ENCODE measurements around the gene FCHO1.
A peak's percentile ranks its signal among the peaks of the same experiment; 100 is the strongest.
"Not testable (repeated sequence)": the region's sequence is repeated elsewhere in the genome, so short reads cannot be mapped to it uniquely, and the experiment has no call there.

Gene FCHO1

DNA sequence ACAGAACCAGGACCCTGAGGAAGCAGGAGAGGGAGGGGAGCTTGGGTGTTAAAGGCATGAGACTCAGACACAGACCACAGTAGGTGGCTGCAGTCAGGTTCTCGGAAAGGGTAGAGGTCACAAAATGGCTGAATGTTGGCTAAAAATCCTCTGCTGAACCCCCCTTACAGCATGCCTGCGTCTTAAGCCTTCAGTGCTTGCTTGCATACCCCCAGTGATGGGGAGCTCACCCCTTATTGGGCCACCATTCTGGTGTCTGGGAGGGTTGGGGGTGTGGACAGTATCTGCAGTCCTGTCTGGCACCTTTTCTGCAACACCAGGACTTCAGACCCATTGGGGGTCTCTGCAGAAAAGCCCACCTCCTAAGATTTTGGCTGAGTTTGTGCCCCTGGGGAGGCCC lies 29.5 kb downstream of the FCHO1 start:
- H3K27ac ChIP-seq: no peak overlapping the region
- no peak for DNase-seq (ENCODE audit: low spot score)
- CTCF ChIA-PET: no interaction called here
- POLR2A ChIA-PET (ENCODE audit: low non-redundant PET): interaction anchor here (0.7 kb wide), 1 partner anchor 14 kb away, joined by 3 read pairs; no protein-coding TSS in a partner anchor
- TF ChIP-seq, protein P1, sequence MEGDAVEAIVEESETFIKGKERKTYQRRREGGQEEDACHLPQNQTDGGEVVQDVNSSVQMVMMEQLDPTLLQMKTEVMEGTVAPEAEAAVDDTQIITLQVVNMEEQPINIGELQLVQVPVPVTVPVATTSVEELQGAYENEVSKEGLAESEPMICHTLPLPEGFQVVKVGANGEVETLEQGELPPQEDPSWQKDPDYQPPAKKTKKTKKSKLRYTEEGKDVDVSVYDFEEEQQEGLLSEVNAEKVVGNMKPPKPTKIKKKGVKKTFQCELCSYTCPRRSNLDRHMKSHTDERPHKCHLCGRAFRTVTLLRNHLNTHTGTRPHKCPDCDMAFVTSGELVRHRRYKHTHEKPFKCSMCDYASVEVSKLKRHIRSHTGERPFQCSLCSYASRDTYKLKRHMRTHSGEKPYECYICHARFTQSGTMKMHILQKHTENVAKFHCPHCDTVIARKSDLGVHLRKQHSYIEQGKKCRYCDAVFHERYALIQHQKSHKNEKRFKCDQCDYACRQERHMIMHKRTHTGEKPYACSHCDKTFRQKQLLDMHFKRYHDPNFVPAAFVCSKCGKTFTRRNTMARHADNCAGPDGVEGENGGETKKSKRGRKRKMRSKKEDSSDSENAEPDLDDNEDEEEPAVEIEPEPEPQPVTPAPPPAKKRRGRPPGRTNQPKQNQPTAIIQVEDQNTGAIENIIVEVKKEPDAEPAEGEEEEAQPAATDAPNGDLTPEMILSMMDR (conservative IDR thresholded peaks at IDR 0.05; ENCODE audit: low read depth): no peak

DNA sequence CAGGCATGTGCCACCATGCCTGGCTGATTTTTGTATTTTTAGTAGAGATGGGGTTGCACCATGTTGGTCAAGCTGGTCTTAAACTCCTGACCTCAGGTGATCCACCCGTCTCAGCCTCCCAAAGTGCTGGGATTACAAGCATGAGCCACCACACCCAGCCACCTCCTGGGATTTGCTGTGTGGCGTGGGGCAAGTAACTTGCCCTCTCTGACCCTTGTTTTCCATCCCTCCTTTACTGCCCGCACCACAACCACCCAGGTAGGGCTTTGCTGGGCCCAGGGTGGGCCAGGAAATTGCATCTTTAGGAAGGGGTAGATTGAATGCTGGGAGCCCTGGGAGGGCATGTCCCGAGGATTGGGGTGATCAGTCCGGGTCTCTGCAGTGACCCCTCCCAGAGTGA lies 32.4 kb downstream of the FCHO1 start:
- POLR2A ChIA-PET (ENCODE audit: low non-redundant PET); H3K27ac ChIP-seq; DNase-seq (ENCODE audit: low spot score): not testable (repeated sequence)
- CTCF ChIA-PET: interaction anchor here (0.6 to 1.4 kb wide), 5 partner anchors 9 to 968 kb away, joined by 3 to 8 read pairs (median 4); partner anchors contain the start of gene UNC13A

DNA sequence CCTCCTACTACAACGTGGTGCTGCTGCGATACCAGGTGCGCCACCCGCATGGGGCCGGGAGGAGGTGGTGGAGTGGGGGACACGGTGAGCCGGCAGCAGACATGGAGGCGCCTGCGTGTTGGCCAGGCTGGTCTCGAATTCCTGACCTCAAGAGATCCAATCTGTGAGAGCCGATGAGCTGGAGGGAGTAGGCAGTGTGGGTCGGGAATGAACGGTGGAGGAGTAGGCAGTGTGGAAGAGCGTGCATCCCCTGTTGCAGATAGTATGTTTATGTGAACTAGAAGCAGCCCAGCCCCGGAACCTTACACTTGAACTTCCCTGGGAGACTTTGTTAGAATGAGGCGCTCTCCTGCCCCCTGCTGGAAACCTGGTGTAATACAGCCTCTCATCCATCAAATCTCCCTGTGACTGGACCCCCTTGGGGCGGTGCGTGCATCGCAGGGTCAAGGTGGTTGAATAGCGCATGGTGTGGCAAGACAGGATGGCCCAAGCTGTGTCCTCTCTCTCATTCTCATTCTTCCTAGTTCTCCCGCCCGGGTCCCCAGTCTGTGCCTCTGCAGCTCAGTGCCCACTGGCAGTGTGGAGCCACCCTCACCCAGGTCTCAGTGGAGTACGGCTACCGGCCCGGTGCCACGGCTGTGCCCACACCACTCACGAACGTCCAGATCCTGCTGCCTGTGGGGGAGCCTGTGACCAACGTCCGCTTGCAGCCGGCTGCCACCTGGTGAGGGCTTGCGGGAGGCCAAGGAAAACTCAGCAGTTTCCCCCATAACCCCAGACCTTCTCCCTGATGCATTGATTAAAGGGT lies 33.1 kb downstream of the FCHO1 start:
- peak; percentile 55 for DNase-seq (ENCODE audit: low spot score)

DNA sequence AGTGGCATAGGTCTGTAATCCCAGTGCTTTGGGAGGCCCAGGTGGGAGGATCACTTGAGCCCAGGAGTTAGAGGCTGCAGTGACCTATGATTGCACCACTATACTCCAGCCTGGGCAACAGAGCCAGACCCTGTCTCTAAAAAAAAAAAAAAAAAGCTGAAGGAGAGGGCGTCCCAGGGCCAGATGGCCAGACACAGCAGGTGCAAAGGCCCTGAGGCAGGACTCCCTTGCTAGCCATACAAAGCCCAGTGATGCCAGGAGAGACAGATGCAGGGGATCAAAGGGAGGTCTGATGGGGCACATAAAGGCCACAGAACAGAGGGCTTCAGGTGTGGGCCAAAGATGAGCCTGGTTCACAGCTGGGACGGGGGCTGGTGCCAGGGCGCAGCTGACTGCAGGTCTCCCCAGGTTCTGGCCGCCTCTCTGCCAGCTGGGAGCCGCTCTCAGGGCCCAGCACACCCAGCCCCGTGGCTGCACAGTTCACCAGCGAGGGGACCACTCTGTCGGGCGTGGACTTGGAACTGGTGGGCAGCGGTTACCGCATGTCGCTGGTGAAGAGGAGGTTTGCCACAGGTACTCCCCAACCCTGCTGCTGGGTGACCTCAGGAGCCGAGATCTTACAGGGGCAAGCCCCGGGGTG lies 36.1 kb downstream of the FCHO1 start:
- TF ChIP-seq, protein P1 (conservative IDR thresholded peaks at IDR 0.05; ENCODE audit: low read depth): no peak
- DNase-seq (ENCODE audit: low spot score): no peak
- ChIA-PET POLR2A (ENCODE audit: low non-redundant PET) (no interaction called here), CTCF (no interaction called here)
- H3K27ac ChIP-seq: no peak overlapping the region

More for the DNA sequence above, 33.1 kb downstream of the FCHO1 start:
- ChIA-PET CTCF (interaction anchor here (0.5 to 1.4 kb wide), 9 partner anchors 10 to 409 kb away, joined by 3 to 8 read pairs (median 3); partner anchors contain the start of gene UNC13A), POLR2A (ENCODE audit: low non-redundant PET) (no interaction called here)
- TF ChIP-seq, protein P1 (conservative IDR thresholded peaks at IDR 0.05; ENCODE audit: low read depth): peak; percentile 88
- H3K27ac ChIP-seq: no peak overlapping the region

DNA sequence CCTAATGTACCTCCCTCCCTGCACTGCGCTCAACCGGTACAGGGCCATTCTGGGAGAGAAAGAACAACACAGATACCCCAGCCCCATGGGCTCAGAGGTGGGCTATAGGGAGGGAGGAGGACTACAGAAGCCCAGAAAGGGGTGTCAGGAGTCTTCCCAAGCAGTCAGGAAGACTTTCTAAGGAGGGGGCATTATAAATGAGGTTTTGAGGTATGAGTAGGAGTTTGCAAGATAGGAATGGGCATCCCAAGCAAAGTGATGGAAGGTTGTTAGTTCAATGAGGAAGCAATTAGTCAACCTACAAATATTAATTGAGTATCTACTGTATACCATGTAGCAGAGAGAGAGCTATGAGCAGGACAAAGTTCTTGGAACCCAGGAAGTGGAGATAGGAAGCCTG lies 37.4 kb downstream of the FCHO1 start:
- DNase-seq (ENCODE audit: low spot score): no peak
- TF ChIP-seq, protein P1 (conservative IDR thresholded peaks at IDR 0.05; ENCODE audit: low read depth): no peak
- ChIA-PET CTCF (interaction anchor here (0.6 kb wide), 1 partner anchor 146 kb away, joined by 3 read pairs; no protein-coding TSS in a partner anchor), POLR2A (ENCODE audit: low non-redundant PET) (no interaction called here)
- no peak overlapping the region for H3K27ac ChIP-seq

DNA sequence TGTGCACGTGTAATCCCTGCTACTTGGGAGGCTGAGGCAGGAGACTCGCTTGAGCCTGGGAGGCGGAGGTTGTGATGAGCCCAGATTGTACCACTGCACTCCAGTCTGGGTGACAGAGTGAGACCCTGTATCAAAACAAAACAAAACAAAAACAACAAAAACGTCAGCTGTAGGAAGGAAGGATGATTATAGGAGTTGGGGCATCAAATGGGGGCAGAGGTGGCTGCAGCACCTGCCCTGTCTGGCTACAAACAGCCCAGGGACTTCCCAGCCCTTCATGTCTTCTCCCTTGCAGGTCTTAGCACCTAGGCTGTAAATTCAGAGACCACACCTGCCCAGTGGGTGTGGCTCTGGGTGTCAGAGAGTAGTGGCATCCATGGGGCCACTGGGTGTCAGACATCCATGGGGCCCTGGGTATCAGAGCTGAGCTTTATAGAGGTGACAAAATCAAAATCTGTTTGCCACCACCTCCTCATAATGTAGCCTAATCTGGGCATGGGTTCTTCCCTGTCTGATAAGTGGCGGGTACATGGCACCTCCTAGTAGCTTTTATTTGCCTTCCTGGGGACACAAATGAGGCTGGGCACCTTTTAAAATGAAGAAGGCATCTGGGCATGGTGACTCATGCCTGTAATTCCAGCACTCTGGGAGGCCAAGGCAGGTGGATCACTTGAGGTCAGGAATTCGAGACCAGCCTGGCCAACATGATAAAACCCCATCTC lies 38.9 kb downstream of the FCHO1 start:
- no peak for DNase-seq (ENCODE audit: low spot score)
- TF ChIP-seq, protein P1 (conservative IDR thresholded peaks at IDR 0.05; ENCODE audit: low read depth): no peak
- H3K27ac ChIP-seq: 0 out of 2 replicates have a peak overlapping the region, but pooled peaks have one; percentile 16
- POLR2A ChIA-PET (ENCODE audit: low non-redundant PET): interaction anchor here (0.9 kb wide), 1 partner anchor 69 kb away, joined by 3 read pairs; no protein-coding TSS in a partner anchor
- CTCF ChIA-PET: no interaction called here
